Ascending aorta (tissue), 2 donors: ENCODE data around the gene UBE2L6. TPM values are rescaled to one million over a fixed set of nuclear protein-coding genes. Genes with fewer than 3 reads are reported as not detected.

ENCODE experiments used
- DNase-seq, 2 donors: peaks; one replicate each; pipeline ENCODE4 v3.0.0-alpha.2; 2019; ENCODE audit warnings: low spot score in 2 of 2
- H3K27ac ChIP-seq, 2 donors: fragments of 200-600 bp; sonication (generic); one replicate each; pipeline ENCODE4 v1.5.1; 2016 to 2017; ENCODE audit warnings: mild to moderate bottlenecking in 1 of 2
- H3K27me3 ChIP-seq: fragments of 200-600 bp; sonication (generic); one replicate; pipeline ENCODE4 v1.5.1; 2017
- H3K36me3 ChIP-seq, 2 donors: fragments of 200-600 bp; sonication (generic); one replicate each; pipeline ENCODE4 v1.5.1; 2016
- H3K4me1 ChIP-seq, 2 donors: fragments of 200-600 bp; sonication (generic); one replicate each; pipeline ENCODE4 v1.5.1; 2016 to 2017; ENCODE audit warnings: mild to moderate bottlenecking in 1 of 2
- H3K4me3 ChIP-seq, 2 donors: fragments of 200-600 bp; sonication (generic); one replicate each; pipeline ENCODE4 v1.5.1; 2016 to 2017; ENCODE audit warnings: mild to moderate bottlenecking in 1 of 2
- H3K9me3 ChIP-seq, 2 donors: fragments of 200-600 bp; sonication (generic); one replicate each; pipeline ENCODE4 v1.5.1; 2016
- CTCF ChIP-seq, 3 experiments: fragments of 200-600 bp in 2 of 3; fragments of 450-650 bp in 1 of 3; sonication (generic) in 2 of 3; IDR thresholded peaks; one replicate each; pipeline ENCODE4 v1.5.1; 2016 to 2019; ENCODE audit warnings: antibody characterized with exemption in 3 of 3, mild to moderate bottlenecking in 1 of 3, moderate library complexity in 1 of 3
- intact Hi-C: fragments of 100-400 bp; cut with DNase I; formaldehyde crosslinking; loops from one replicate; pipeline ENCODE4 v1.15.1; 2023
- total RNA-seq: library from RNA; depleted of rRNA; stranded (reverse); fragments of >200 nt; gene quantifications from one replicate; pipeline ENCODE4 v1.1.0, GENCODE V29; 2016

The UBE2L6 gene
- total RNA-seq, 1 donor from 2014 or later: 44.9 TPM

GRCh38 chr11:57597916-57598830, 30.7 kb upstream of the UBE2L6 start:
- peaks cover 10 to 19% of the 10 kb centered on the region in 2 donors for H3K36me3 ChIP-seq
- peak overlapping the region; percentile 72 for H3K4me3 ChIP-seq
- peak; percentile 42 to 89 for DNase-seq
- H3K27me3 ChIP-seq: no peaks in the 10 kb centered on the region
- intact Hi-C loops: loop anchor here (1.0 to 5.0 kb wide), 4 partner anchors 30 to 979 kb away; partner anchors contain the start of genes LPXN, SLC43A3 and ZFP91
- no peak for TF ChIP-seq CTCF (IDR thresholded peaks at IDR 0.05)
- H3K27ac ChIP-seq: peak overlapping the region; percentile 95 to 97
- H3K9me3 ChIP-seq: no peaks in the 10 kb centered on the region
- peaks cover 0 to 9% of the 10 kb centered on the region in 2 donors for H3K4me1 ChIP-seq

- peak; percentile 18 to 92 for DNase-seq
- H3K9me3 ChIP-seq: no peaks in the 10 kb centered on the region
- peaks cover 4 to 12% of the 10 kb centered on the region in 2 donors for H3K36me3 ChIP-seq
- H3K27ac ChIP-seq: peak within 1 kb of the TSS; percentile 95 to 97
- TF ChIP-seq CTCF (IDR thresholded peaks at IDR 0.05): no peak
- H3K4me3 ChIP-seq: peak within 1 kb of the TSS; percentile 72
- H3K27me3 ChIP-seq: no peaks in the 10 kb centered on the region
- intact Hi-C loops: loop anchor here (2.0 to 5.0 kb wide), 3 partner anchors 41 to 980 kb away; partner anchors contain the start of genes LPXN, SLC43A3 and ZFP91
- peaks cover 0 to 9% of the 10 kb centered on the region in 2 donors for H3K4me1 ChIP-seq
Measured at GRCh38 chr11:57597461-57597915, 30.0 kb upstream of the UBE2L6 start, which contains the start of gene SERPING1. Gene SERPING1 (plus strand): TSS chr11:57597685. CDS start chr11:57598271, 586 bp downstream.

GRCh38 chr11:57596266-57596885, 28.9 kb upstream of the UBE2L6 start:
- Histone ChIP-seq H3K27ac (peak overlapping the region; percentile 95 to 97), H3K4me3 (peak overlapping the region in 1 of 2 donors; percentile 72), H3K27me3 (no peaks in the 10 kb centered on the region), H3K4me1 (peaks cover 0 to 9% of the 10 kb centered on the region in 2 donors), H3K36me3 (peaks cover 0 to 2% of the 10 kb centered on the region in 2 donors), H3K9me3 (no peaks in the 10 kb centered on the region)
- no peak for TF ChIP-seq CTCF (IDR thresholded peaks at IDR 0.05)
- intact Hi-C loops: loop anchor here (2.0 to 5.0 kb wide), 3 partner anchors 42 to 981 kb away; partner anchors contain the start of genes LPXN, SLC43A3 and ZFP91
- DNase-seq: no peak

- Histone ChIP-seq H3K27me3 (no peaks in the 10 kb centered on the region), H3K9me3 (no peaks in the 10 kb centered on the region), H3K4me3 (no peak overlapping the region), H3K36me3 (no peaks in the 10 kb centered on the region), H3K27ac (no peak overlapping the region), H3K4me1 (no peaks in the 10 kb centered on the region)
- intact Hi-C loops: no loop called here
- TF ChIP-seq CTCF (IDR thresholded peaks at IDR 0.05): no peak
- DNase-seq: no peak
Measured at GRCh38 chr11:57588046-57588710, 20.7 kb upstream of the UBE2L6 start.

- H3K4me3 ChIP-seq: no peak overlapping the region
Measured at GRCh38 chr11:57586711-57587245, 19.3 kb upstream of the UBE2L6 start.

More at GRCh38 chr11:57586711-57587245, 19.3 kb upstream of the UBE2L6 start:
- no peak for DNase-seq
- no peaks in the 10 kb centered on the region for H3K36me3 ChIP-seq
- H3K27ac ChIP-seq: no peak overlapping the region
- no peaks in the 10 kb centered on the region for H3K27me3 ChIP-seq
- intact Hi-C loops: no loop called here
- TF ChIP-seq CTCF (IDR thresholded peaks at IDR 0.05): no peak
- H3K4me1 ChIP-seq: no peaks in the 10 kb centered on the region
- H3K9me3 ChIP-seq: no peaks in the 10 kb centered on the region
